K562 (cell line): ENCODE data around the gene IBA57. TPM values are rescaled to one million over a fixed set of nuclear protein-coding genes. Genes with fewer than 3 reads are reported as not detected.

ENCODE experiments used
- ATAC-seq: fragments of 200-7000 bp; cut with Tn5 transposase; 3 replicates; pipeline ENCODE4 v1.9.1; 2020; ENCODE audit warnings: moderate library complexity
- BruUV-seq: library from RNA; stranded (reverse); fragments of 400-500 nt; replicated peaks from 2 replicates; lab custom pipeline; 2021; lab: Mats Ljungman, UMichigan
- CTCF ChIA-PET: fragments of 300-600 bp; formaldehyde crosslinking; extraction: SDS; loops from one replicate; lab custom pipeline; 2021; ENCODE audit warnings: low intra/inter-chr PET ratio; lab: Yijun Ruan, JAX
- POLR2A ChIA-PET: fragments of 300-600, 350-650 bp; sonication (Branson Sonifier 250); formaldehyde crosslinking; extraction: SDS; loops from one replicate; lab custom pipeline; 2021; ENCODE audit warnings: antibody characterized with exemption, inconsistent platforms; lab: Yijun Ruan, JAX
- DNase-seq, 4 experiments: peaks; one replicate each; pipeline versions ENCODE4 v3.0.0 to v3.0.0-alpha.2; 2011 to 2018; ENCODE audit warnings: low spot score in 3 of 4, mixed read lengths in 3 of 4; ENCODE audit errors: extremely low read depth in 1 of 4
- FAIRE-seq: peaks from 2 replicates; lab custom pipeline; 2011; peaks lifted over from hg19 to GRCh38; lab: Jason Lieb, UNC
- H2AFZ ChIP-seq: 2 replicates; pipeline ENCODE4 v1.6.0; 2011; ENCODE audit warnings: low read depth, low read length, control low read depth, inconsistent platforms
- H3K27ac ChIP-seq: fragments of 200-600 bp; 3 replicates; pipeline ENCODE4 v1.8.0; 2011; ENCODE audit warnings: low read depth, mild to moderate bottlenecking, control low read depth, inconsistent platforms, low read length, moderate library complexity, mixed read lengths; ENCODE audit errors: extremely low read depth
- H3K27me3 ChIP-seq, 2 experiments: fragments of 300-600 bp in 1 of 2; 2 replicates in 1 of 2; 3 replicates in 1 of 2; pipeline versions ENCODE4 v1.6.0 to v1.8.0; 2011; ENCODE audit warnings: inconsistent platforms in 2 of 2, low read length in 2 of 2, mild to moderate bottlenecking in 1 of 2, mixed read lengths in 1 of 2, moderate library complexity in 1 of 2; ENCODE audit not compliant: control insufficient read depth in 2 of 2, insufficient read depth in 2 of 2
- H3K36me3 ChIP-seq: fragments of 300-600 bp; 3 replicates; pipeline ENCODE4 v1.8.0; 2011; ENCODE audit warnings: mild to moderate bottlenecking, low read length, inconsistent platforms; ENCODE audit not compliant: control insufficient read depth, insufficient read depth
- H3K4me1 ChIP-seq, 2 experiments: fragments of 200-600 bp in 1 of 2; replicated peaks in 1 of 2; 2 replicates in 1 of 2; 3 replicates in 1 of 2; pipeline versions ENCODE4 v1.5.1 to v1.8.0; 2011; ENCODE audit warnings: inconsistent platforms in 2 of 2, low read length in 2 of 2, mild to moderate bottlenecking in 1 of 2, mixed read lengths in 1 of 2, moderate library complexity in 1 of 2; ENCODE audit not compliant: control insufficient read depth in 2 of 2, insufficient read depth in 2 of 2
- H3K4me2 ChIP-seq: 2 replicates; pipeline ENCODE4 v1.6.1; 2011; ENCODE audit warnings: low read length, control low read depth, inconsistent platforms, mixed read lengths; ENCODE audit not compliant: insufficient read depth
- H3K4me3 ChIP-seq: fragments of 200-600 bp; sonication (generic), shearing (Covaris generic); 2 replicates; pipeline ENCODE4 v1.5.1; 2016; ENCODE audit warnings: control low read depth, inconsistent platforms
- H3K79me2 ChIP-seq: fragments of 200-600 bp; 3 replicates; pipeline ENCODE4 v1.8.0; 2011; ENCODE audit warnings: low read length, inconsistent platforms; ENCODE audit not compliant: control insufficient read depth, insufficient read depth
- H3K9ac ChIP-seq, 2 experiments: 2 replicates each; pipeline versions ENCODE4 v1.6.0 to v1.6.1; 2011; ENCODE audit warnings: low read depth in 2 of 2, low read length in 2 of 2, control low read depth in 1 of 2, inconsistent platforms in 1 of 2, mild to moderate bottlenecking in 1 of 2, mixed read lengths in 1 of 2; ENCODE audit not compliant: insufficient read depth in 1 of 2
- H3K9me1 ChIP-seq: one replicate; pipeline ENCODE4 v1.6.0; 2011; ENCODE audit warnings: inconsistent platforms, mild to moderate bottlenecking, low read length, moderate library complexity; ENCODE audit not compliant: control insufficient read depth, insufficient read depth
- H3K9me3 ChIP-seq: replicated peaks from 2 replicates; pipeline ENCODE4 v1.5.1; 2011; ENCODE audit warnings: low read depth, low read length, inconsistent platforms; ENCODE audit not compliant: control insufficient read depth, insufficient read depth
- H4K20me1 ChIP-seq: replicated peaks from 2 replicates; pipeline ENCODE4 v1.6.1; 2011; ENCODE audit warnings: low read length, inconsistent platforms, mixed read lengths; ENCODE audit not compliant: control insufficient read depth, insufficient read depth
- CTCF ChIP-seq, 3 experiments: IDR thresholded peaks in 2 of 3; conservative IDR thresholded peaks in 1 of 3; 2 replicates each; pipeline ENCODE4 v1.5.1; 2011 to 2012; ENCODE audit warnings: low read length in 3 of 3, mild to moderate bottlenecking in 3 of 3, control low read depth in 2 of 3, improper control_type of control experiment in 1 of 3, inconsistent platforms in 1 of 3, low read depth in 1 of 3, mixed read lengths in 1 of 3, moderate library complexity in 1 of 3; ENCODE audit not compliant: insufficient read depth in 2 of 3
- ZNF347 ChIP-seq: fragments of 450-650 bp; formaldehyde crosslinking; IDR thresholded peaks from 2 replicates; pipeline ENCODE4 v1.4.0; 2020; ENCODE audit warnings: low read depth, mild to moderate bottlenecking, moderate library complexity
- WGBS: fragments of 100-300 bp; shearing (Covaris generic); methylation state at CpG from one replicate; pipeline ENCODE4 v1.1.6; 2016; ENCODE audit warnings: low coverage, mixed read lengths; ENCODE audit not compliant: insufficient coverage; ENCODE audit errors: missing lambda C conversion rate; 5-methylcytosine and 5-hydroxymethylcytosine counted together
- in situ Hi-C: fragments of 300-500 bp; cut with MboI; formaldehyde crosslinking; loops from 4 replicates; pipeline ENCODE4 v1.15.0; 2018; ENCODE audit warnings: inconsistent platforms, mixed read lengths
- intact Hi-C: fragments of 100-400 bp; cut with micrococcal nuclease; formaldehyde crosslinking; loops from 2 replicates; pipeline ENCODE4 v1.14.2; 2022
- polyA plus RNA-seq, 8 experiments: library from polyadenylated mRNA; depleted of rRNA in 4 of 8; stranded (reverse) in 5 of 8; unstranded in 3 of 8; fragments of >200 nt; fragmentation: Nextera tagmentation in 2 of 8; fragmentation: Illumina TruSeq in 1 of 8; extraction: Ambion mirVana in 2 of 8; extraction: Trizol in 1 of 8; gene quantifications; 2 replicates each; pipeline versions ENCODE4 v1.2.1 to v1.2.3, GENCODE V29; 2011 to 2014; ENCODE audit warnings: inconsistent platforms in 1 of 8, missing spikeins in 1 of 8
- total RNA-seq, 7 experiments: library from RNA; depleted of rRNA in 6 of 7; stranded (reverse); fragments of >200 nt in 6 of 7; fragmentation: Illumina TruSeq in 2 of 7; extraction: Trizol in 2 of 7; gene quantifications; 2 replicates each; pipeline versions ENCODE4 v1.2.1 to v1.2.3, GENCODE V29; 2011 to 2021; ENCODE audit warnings: low replicate concordance in 1 of 7

Gene IBA57
- total and polyA plus RNA-seq, 9 of the 15 experiments (the other 6 are each of a cell fraction or from before 2014, with no cell fraction given) = 0.77 to 15.5 (median 2.7) TPM

- no peak overlapping the region for H3K4me3 ChIP-seq
- intact Hi-C loops (no loop called here), in situ Hi-C loops (no loop called here)
- WGBS = 9% methylated on average over 16 of the region's 16 CpGs
- H3K9me1 ChIP-seq = no peaks in the 10 kb centered on the region
- ChIA-PET POLR2A (interaction anchor here (0.7 to 1.1 kb wide), 2 partner anchors 218 to 251 kb away, joined by 3 to 4 read pairs; a partner anchor contains a TSS), CTCF (no interaction called here)
- TF ChIP-seq CTCF (IDR thresholded peaks at IDR 0.05 in 2 of 3, conservative IDR thresholded peaks at IDR 0.05 in 1 of 3; ENCODE audit: insufficient read depth in 2 of 3, low read depth in 1 of 3, low read length in 3 of 3) (0 out of 6 replicates have a peak, but pooled peaks of 1 of the 3 experiments have one; percentile 3), ZNF347 (CRISPR knock-in tag) (no peak)
- H3K9me3 ChIP-seq = no peaks in the 10 kb centered on the region
- FAIRE-seq (no peak), ATAC-seq (peak; percentile 19), DNase-seq (no peak)
- H3K27me3 ChIP-seq = peaks cover 17 to 31% of the 10 kb centered on the region in 2 experiments; a peak in 4 of 5 replicates
- peaks cover 0 to 36% of the 10 kb centered on the region in 2 experiments; a peak in 2 of 5 replicates for H3K4me1 ChIP-seq
- H3K9ac ChIP-seq = no peak overlapping the region
- H4K20me1 ChIP-seq = no peaks in the 10 kb centered on the region; the same call in 1 of the 2 replicates
- H3K36me3 ChIP-seq = no peaks in the 10 kb centered on the region
- BruUV-seq = no TSS peak
- no peaks in the 10 kb centered on the region for H3K79me2 ChIP-seq
- no peak overlapping the region for H3K4me2 ChIP-seq
- H2AFZ ChIP-seq = no peak overlapping the region
- H3K27ac ChIP-seq = no peak overlapping the region
Measured at GRCh38 chr1:228206582-228207351, 41.2 kb downstream of the IBA57 start.
